Measurements from ENCODE around the gene RHOT2. TPM values are rescaled to one million over a fixed set of nuclear protein-coding genes. Genes with fewer than 3 reads are reported as not detected.

The RHOT2 gene
- total and polyA plus RNA-seq, 3 experiments from 2014 or later = 49.6 to 151 (median 140) TPM

- peak overlapping the region; percentile 68 for H3K4me3 ChIP-seq (ENCODE audit: low read length)
- CTCF ChIA-PET = interaction anchor here (0.6 to 2.0 kb wide), 8 partner anchors 10 to 733 kb away, joined by 3 to 8 read pairs (median 4); partner anchors contain the start of gene WDR90
- POLR2A ChIA-PET = interaction anchor here (0.9 to 1.8 kb wide), 5 partner anchors 13 to 29 kb away, joined by 3 to 4 read pairs (median 3); partner anchors contain the start of genes STUB1, WDR24 and WDR90
These were observed 686 bp upstream of the RHOT2 start for GRCh38 chr16:667113-667779.

GRCh38 chr16:668519-669171, 713 bp downstream of the RHOT2 start:
- POLR2A ChIA-PET = interaction anchor here (1.0 to 1.9 kb wide), 3 partner anchors 10 to 27 kb away, joined by 3 to 4 read pairs (median 4); no protein-coding TSS in a partner anchor

More at GRCh38 chr16:667113-667779, 686 bp upstream of the RHOT2 start:
- Mint-ChIP-seq H3K27me3 (no peaks in the 10 kb centered on the region), H3K27ac (peak overlapping the region; percentile 75 to 98 (median 86)), H3K36me3 (peaks cover 0 to 23% (median 0%) of the 10 kb centered on the region in 3 donors), H3K9me3 (no peaks in the 10 kb centered on the region), H3K4me3 (peak overlapping the region; percentile 77 to 90 (median 80)), H3K4me1 (peaks cover 4 to 19% (median 5%) of the 10 kb centered on the region in 3 donors)
- H3K36me3 ChIP-seq (ENCODE audit: insufficient read depth, low read length) = peaks cover 4% of the 10 kb centered on the region
- H3K27me3 ChIP-seq (ENCODE audit: insufficient read depth, low read length, poor library complexity, severe bottlenecking) = no peaks in the 10 kb centered on the region
- no peak for DNase-seq
- H3K9me3 ChIP-seq (ENCODE audit: low read length) = no peaks in the 10 kb centered on the region
- peaks cover 10% of the 10 kb centered on the region for H3K4me1 ChIP-seq (ENCODE audit: insufficient read depth, low read length)
- H3K27ac ChIP-seq (ENCODE audit: low read depth, low read length) = peak overlapping the region; percentile 67

GRCh38 chr16:669666-670065, 1.7 kb downstream of the RHOT2 start:
- Histone ChIP-seq H3K4me1 (ENCODE audit: insufficient read depth, low read length) (peaks cover 10% of the 10 kb centered on the region), H3K27ac (ENCODE audit: low read depth, low read length) (no peak overlapping the region), H3K27me3 (ENCODE audit: insufficient read depth, low read length, poor library complexity, severe bottlenecking) (no peaks in the 10 kb centered on the region), H3K4me3 (ENCODE audit: low read length) (no peak overlapping the region), H3K36me3 (ENCODE audit: insufficient read depth, low read length) (peaks cover 4% of the 10 kb centered on the region), H3K9me3 (ENCODE audit: low read length) (no peaks in the 10 kb centered on the region)
- Mint-ChIP-seq H3K36me3 (peaks cover 0 to 36% (median 0%) of the 10 kb centered on the region in 3 donors), H3K27me3 (peaks cover 0 to under 1% of the 10 kb centered on the region in 2 donors), H3K4me3 (peak overlapping the region; percentile 41 to 81 (median 65)), H3K4me1 (peaks cover 4 to 19% (median 5%) of the 10 kb centered on the region in 3 donors), H3K27ac (peak overlapping the region in 2 of 8 donors; percentile 52 to 75), H3K9me3 (no peaks in the 10 kb centered on the region)
- DNase-seq = no peak
- CTCF ChIA-PET = interaction anchor here (1.1 kb wide), 1 partner anchor 11 kb away, joined by 3 read pairs; no protein-coding TSS in a partner anchor
- POLR2A ChIA-PET = interaction anchor here (1.7 to 1.9 kb wide), 2 partner anchors 9 to 11 kb away, joined by 4 to 5 read pairs; partner anchors contain the start of gene STUB1

More at GRCh38 chr16:668519-669171, 713 bp downstream of the RHOT2 start:
- H3K4me1 Mint-ChIP-seq = peaks cover 4 to 19% (median 5%) of the 10 kb centered on the region in 3 donors
- no peaks in the 10 kb centered on the region for H3K9me3 ChIP-seq (ENCODE audit: low read length)
- peaks cover 10% of the 10 kb centered on the region for H3K4me1 ChIP-seq (ENCODE audit: insufficient read depth, low read length)
- no peaks in the 10 kb centered on the region for H3K27me3 ChIP-seq (ENCODE audit: insufficient read depth, low read length, poor library complexity, severe bottlenecking)
- peak overlapping the region; percentile 68 for H3K4me3 ChIP-seq (ENCODE audit: low read length)
- peak overlapping the region; percentile 61 to 81 (median 77) for H3K4me3 Mint-ChIP-seq
- H3K36me3 ChIP-seq (ENCODE audit: insufficient read depth, low read length) = peaks cover 4% of the 10 kb centered on the region
- H3K27ac Mint-ChIP-seq = peak overlapping the region in 4 of 8 donors; percentile 62 to 78 (median 70)
- H3K9me3 Mint-ChIP-seq = no peaks in the 10 kb centered on the region
- no peak for DNase-seq
- peaks cover 0 to 34% (median 0%) of the 10 kb centered on the region in 3 donors for H3K36me3 Mint-ChIP-seq
- no peaks in the 10 kb centered on the region for H3K27me3 Mint-ChIP-seq
- peak overlapping the region; percentile 67 for H3K27ac ChIP-seq (ENCODE audit: low read depth, low read length)
- CTCF ChIA-PET = interaction anchor here (0.9 to 2.0 kb wide), 4 partner anchors 13 to 26 kb away, joined by 3 to 8 read pairs (median 5); partner anchors contain the start of gene WDR90

DNA sequence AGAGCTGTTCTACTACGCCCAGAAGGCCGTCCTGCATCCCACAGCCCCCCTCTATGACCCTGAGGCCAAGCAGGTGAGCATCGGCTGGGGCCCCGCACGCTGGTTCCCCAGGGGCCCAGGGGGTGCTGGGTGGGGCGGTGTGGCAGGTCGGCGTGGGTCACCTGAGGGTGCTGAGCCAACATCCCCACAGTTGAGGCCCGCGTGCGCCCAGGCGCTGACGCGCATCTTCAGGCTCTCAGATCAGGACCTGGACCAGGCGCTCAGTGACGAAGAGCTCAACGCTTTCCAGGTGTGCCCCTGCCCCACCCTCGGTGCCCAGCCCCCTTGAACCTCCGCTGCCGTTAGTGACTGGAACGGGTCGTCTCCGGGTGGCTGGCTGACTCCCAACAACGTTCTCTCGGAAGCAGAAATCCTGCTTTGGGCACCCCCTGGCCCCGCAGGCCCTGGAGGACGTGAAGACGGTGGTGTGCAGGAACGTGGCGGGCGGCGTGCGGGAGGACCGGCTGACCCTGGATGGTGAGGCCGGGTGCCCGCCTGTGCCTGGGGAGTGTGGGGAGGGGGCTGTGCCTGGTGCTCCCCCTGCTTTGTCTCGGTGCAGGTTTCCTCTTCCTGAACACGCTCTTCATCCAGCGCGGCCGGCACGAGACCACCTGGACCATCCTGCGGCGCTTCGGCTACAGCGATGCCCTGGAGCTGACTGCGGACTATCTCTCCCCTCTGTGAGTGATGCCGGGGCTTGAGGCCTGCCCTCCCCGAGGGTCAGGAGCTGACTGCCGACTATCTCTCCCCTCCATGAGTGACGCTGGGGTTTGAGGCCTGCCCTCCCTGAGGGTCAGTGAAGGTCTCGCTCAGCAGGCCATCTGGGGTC, 2.8 kb downstream of the RHOT2 start:
- Mint-ChIP-seq H3K4me3 (peak overlapping the region in 6 of 7 donors; percentile 41 to 84 (median 58)), H3K9me3 (no peaks in the 10 kb centered on the region), H3K27me3 (peaks cover 0 to 6% of the 10 kb centered on the region in 2 donors), H3K27ac (peak overlapping the region in 1 of 8 donors; percentile 60), H3K4me1 (peaks cover 4 to 25% (median 5%) of the 10 kb centered on the region in 3 donors), H3K36me3 (peaks cover 0 to 36% (median 0%) of the 10 kb centered on the region in 3 donors)
- ChIA-PET CTCF (interaction anchor here (1.1 kb wide), 1 partner anchor 10 kb away, joined by 3 read pairs; no protein-coding TSS in a partner anchor), POLR2A (interaction anchor here (0.8 to 1.7 kb wide), 4 partner anchors 9 to 58 kb away, joined by 3 to 5 read pairs (median 4); partner anchors contain the start of genes STUB1 and WDR24)
- no peak for DNase-seq
- Histone ChIP-seq H3K27me3 (ENCODE audit: insufficient read depth, low read length, poor library complexity, severe bottlenecking) (no peaks in the 10 kb centered on the region), H3K4me3 (ENCODE audit: low read length) (no peak overlapping the region), H3K4me1 (ENCODE audit: insufficient read depth, low read length) (peaks cover 15% of the 10 kb centered on the region), H3K27ac (ENCODE audit: low read depth, low read length) (no peak overlapping the region), H3K36me3 (ENCODE audit: insufficient read depth, low read length) (peaks cover 4% of the 10 kb centered on the region), H3K9me3 (ENCODE audit: low read length) (no peaks in the 10 kb centered on the region)

GRCh38 chr16:671353-672131, 3.6 kb downstream of the RHOT2 start:
- peaks cover 0 to 6% of the 10 kb centered on the region in 2 donors for H3K27me3 Mint-ChIP-seq
- DNase-seq = no peak
- Histone ChIP-seq H3K4me1 (ENCODE audit: insufficient read depth, low read length) (peaks cover 15% of the 10 kb centered on the region), H3K27ac (ENCODE audit: low read depth, low read length) (no peak overlapping the region), H3K4me3 (ENCODE audit: low read length) (no peak overlapping the region), H3K9me3 (ENCODE audit: low read length) (no peaks in the 10 kb centered on the region), H3K27me3 (ENCODE audit: insufficient read depth, low read length, poor library complexity, severe bottlenecking) (no peaks in the 10 kb centered on the region), H3K36me3 (ENCODE audit: insufficient read depth, low read length) (peaks cover 4% of the 10 kb centered on the region)
- no peaks in the 10 kb centered on the region for H3K9me3 Mint-ChIP-seq
- peak overlapping the region in 3 of 7 donors; percentile 12 to 44 (median 23) for H3K4me3 Mint-ChIP-seq
- peak overlapping the region in 2 of 8 donors; percentile 50 to 60 for H3K27ac Mint-ChIP-seq
- ChIA-PET CTCF (no interaction called here), POLR2A (interaction anchor here (0.6 to 1.1 kb wide), 4 partner anchors 18 to 426 kb away, joined by 3 to 4 read pairs (median 4); partner anchors contain the start of gene WDR24)
- peaks cover 0 to 36% (median 0%) of the 10 kb centered on the region in 3 donors for H3K36me3 Mint-ChIP-seq
- H3K4me1 Mint-ChIP-seq = peaks cover 4 to 25% (median 5%) of the 10 kb centered on the region in 3 donors

DNA sequence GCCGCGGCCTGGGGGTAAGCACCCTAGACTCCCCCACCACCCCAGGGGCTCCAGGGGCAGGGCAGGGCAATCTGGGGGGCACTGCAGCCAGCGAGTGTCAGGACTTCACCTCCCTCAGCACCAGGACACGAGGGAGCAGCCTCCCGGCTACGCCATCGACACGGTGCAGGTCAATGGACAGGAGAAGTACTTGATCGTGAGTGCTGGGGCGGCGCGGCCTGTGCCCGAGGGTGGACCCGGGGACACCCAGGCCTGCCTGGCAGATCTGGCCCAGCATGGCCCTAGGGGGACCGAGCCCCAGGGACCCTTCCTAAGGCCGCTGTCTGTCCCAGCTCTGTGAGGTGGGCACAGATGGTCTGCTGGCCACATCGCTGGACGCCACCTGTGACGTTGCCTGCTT, 4.4 kb downstream of the RHOT2 start:
- DNase-seq = no peak
- Histone ChIP-seq H3K4me3 (ENCODE audit: low read length) (no peak overlapping the region), H3K9me3 (ENCODE audit: low read length) (no peaks in the 10 kb centered on the region), H3K27me3 (ENCODE audit: insufficient read depth, low read length, poor library complexity, severe bottlenecking) (no peaks in the 10 kb centered on the region), H3K36me3 (ENCODE audit: insufficient read depth, low read length) (peaks cover 4% of the 10 kb centered on the region), H3K4me1 (ENCODE audit: insufficient read depth, low read length) (peaks cover 10% of the 10 kb centered on the region), H3K27ac (ENCODE audit: low read depth, low read length) (no peak overlapping the region)
- ChIA-PET POLR2A (interaction anchor here (0.6 kb wide), 1 partner anchor 425 kb away, joined by 3 read pairs; no protein-coding TSS in a partner anchor), CTCF (no interaction called here)
- Mint-ChIP-seq H3K4me3 (no peak overlapping the region), H3K36me3 (peaks cover 0 to 36% (median 0%) of the 10 kb centered on the region in 3 donors), H3K9me3 (no peaks in the 10 kb centered on the region), H3K4me1 (peaks cover 5 to 25% (median 7%) of the 10 kb centered on the region in 3 donors), H3K27ac (no peak overlapping the region), H3K27me3 (peaks cover 0 to 6% of the 10 kb centered on the region in 2 donors)

Data from CD8-positive, alpha-beta memory T cell (primary cell).